ENCODE measurements around the gene MDC1.

Gene MDC1

DNA sequence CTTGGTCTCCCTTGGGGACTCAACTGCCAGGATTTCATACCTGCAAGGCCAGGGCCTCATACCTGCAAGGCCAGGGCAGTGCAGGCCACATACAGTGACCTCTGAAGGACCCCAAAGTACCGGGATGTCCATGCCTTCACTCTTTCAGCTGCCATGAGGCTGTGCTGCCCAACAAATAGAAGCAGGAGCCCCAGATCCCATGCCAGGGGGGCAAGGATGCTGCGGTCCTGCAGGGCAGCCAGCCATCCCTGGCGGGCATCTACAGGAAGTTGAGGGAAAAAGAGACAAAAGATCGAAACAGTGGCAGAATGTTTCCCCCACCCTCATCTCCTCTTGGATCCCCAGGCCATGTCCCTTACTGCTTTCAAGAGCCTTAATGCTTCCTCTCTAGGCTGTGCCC lies 27.1 kb downstream of the MDC1 start:
- no peak for DNase-seq (ENCODE audit: low read depth)
- peak overlapping the region; percentile 72 for H3K4me3 ChIP-seq (ENCODE audit: low read length)
- no peak for TF ChIP-seq CTCF (IDR thresholded peaks at IDR 0.05; ENCODE audit: insufficient read depth, low read depth, low read length, missing control alignments)

- no peak for TF ChIP-seq CTCF (IDR thresholded peaks at IDR 0.05; ENCODE audit: insufficient read depth, low read depth, low read length, missing control alignments)
- DNase-seq (ENCODE audit: low read depth), result no peak
- no peak overlapping the region for H3K4me3 ChIP-seq (ENCODE audit: low read length)
These were observed 27.8 kb downstream of the MDC1 start for GRCh38 chr6:30689022-30689865.

DNA sequence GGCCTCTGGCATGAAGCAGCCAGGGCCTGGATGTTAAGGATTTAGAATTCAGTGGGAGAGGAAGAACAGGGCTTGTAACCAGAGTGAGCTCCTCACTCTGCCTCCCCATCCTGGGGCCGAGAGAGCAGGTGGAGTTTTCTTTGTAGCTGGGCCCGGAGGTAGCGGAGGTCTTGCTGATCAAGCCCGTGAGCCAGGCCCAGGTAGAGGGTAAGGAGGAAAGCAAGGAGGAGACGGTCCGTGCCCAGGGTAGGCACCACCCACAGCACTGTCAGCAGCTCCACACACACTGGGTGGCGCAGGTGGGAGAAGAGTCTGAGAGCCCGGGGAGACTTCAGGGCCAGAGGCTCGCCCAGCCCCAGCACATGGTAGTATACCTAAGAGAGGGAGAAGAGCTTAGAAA lies 28.5 kb downstream of the MDC1 start:
- no peak overlapping the region for H3K4me3 ChIP-seq (ENCODE audit: low read length)

DNA sequence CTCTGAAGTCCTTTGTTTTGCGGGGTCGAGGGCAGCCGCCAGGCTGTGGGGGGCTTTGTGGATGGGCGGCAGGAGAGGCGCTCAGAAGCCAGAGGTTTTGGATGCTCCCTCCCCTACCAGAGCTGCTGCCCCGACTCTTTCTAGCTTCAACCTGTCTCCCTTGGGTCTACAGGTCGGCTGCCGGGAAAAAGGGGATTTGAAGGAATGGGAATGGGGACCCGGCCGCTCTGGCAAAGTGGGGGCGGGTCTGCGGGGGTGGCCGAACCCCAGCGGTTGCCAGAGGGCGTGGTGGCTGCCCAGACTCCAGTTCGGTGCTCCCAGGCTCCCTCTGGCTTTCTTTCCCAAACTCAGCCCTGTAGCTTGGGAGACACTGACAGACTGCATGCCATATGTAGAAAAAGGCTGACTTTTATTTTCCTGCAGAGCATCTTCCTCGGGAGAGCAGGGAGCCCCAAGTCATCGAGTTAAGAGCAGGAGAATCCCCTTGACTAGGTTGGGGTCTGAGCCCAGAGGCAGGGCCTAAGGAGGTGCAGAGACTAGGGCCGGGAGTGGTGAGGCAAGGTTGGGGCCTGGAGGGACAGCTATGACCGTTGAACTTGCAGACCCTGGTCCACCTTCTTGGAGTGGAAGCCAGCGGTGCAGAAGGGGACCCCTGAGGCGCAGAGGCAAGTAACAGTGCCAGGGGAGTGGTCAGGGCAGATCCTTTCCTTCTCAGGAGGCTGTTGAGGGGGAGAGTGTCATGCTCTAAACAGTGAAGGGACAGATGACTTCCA lies 29.2 kb downstream of the MDC1 start:
- peak overlapping the region; percentile 70 for H3K4me3 ChIP-seq (ENCODE audit: low read length)
- peak; percentile 35 for TF ChIP-seq CTCF (IDR thresholded peaks at IDR 0.05; ENCODE audit: insufficient read depth, low read depth, low read length, missing control alignments)
- DNase-seq (ENCODE audit: low read depth), result peak; percentile 36

More for the DNA sequence above, 28.5 kb downstream of the MDC1 start:
- no peak for TF ChIP-seq CTCF (IDR thresholded peaks at IDR 0.05; ENCODE audit: insufficient read depth, low read depth, low read length, missing control alignments)
- DNase-seq (ENCODE audit: low read depth), result no peak

- peak; percentile 98 for DNase-seq (ENCODE audit: low read depth)
- peak overlapping the region; percentile 70 for H3K4me3 ChIP-seq (ENCODE audit: low read length)
- no peak for TF ChIP-seq CTCF (IDR thresholded peaks at IDR 0.05; ENCODE audit: insufficient read depth, low read depth, low read length, missing control alignments)
These were observed 30.0 kb downstream of the MDC1 start for GRCh38 chr6:30686908-30687658.

GRCh38 chr6:30686009-30686907 lies 30.8 kb downstream of the MDC1 start, which contains the start of gene PPP1R18:
Gene PPP1R18, minus strand, starts transcription at chr6:30686645. Its CDS starts 627 bp downstream, at chr6:30686018.
- peak within 1 kb of the TSS; percentile 70 for H3K4me3 ChIP-seq (ENCODE audit: low read length)
- no peak for TF ChIP-seq CTCF (IDR thresholded peaks at IDR 0.05; ENCODE audit: insufficient read depth, low read depth, low read length, missing control alignments)
- peak; percentile 72 for DNase-seq (ENCODE audit: low read depth)
